H9 (cell line): ENCODE results near the gene C17orf113. TPM values are rescaled to one million over a fixed set of nuclear protein-coding genes. Genes with fewer than 3 reads are reported as not detected.

Experiments
- DNase-seq: peaks from one replicate; pipeline ENCODE4 v3.0.0-alpha.2; 2017
- H2AFZ ChIP-seq: one replicate; pipeline ENCODE4 v1.6.1; 2013; ENCODE audit warnings: mild to moderate bottlenecking, low read length, control low read depth, moderate library complexity
- H2AK5ac ChIP-seq: 2 replicates; pipeline ENCODE4 v1.6.1; 2013; ENCODE audit warnings: low read length, control low read depth, mixed read lengths; ENCODE audit not compliant: insufficient read length
- H2BK120ac ChIP-seq: one replicate; pipeline ENCODE4 v1.6.1; 2013; ENCODE audit warnings: low read depth, mild to moderate bottlenecking, low read length, control low read depth, inconsistent platforms; ENCODE audit not compliant: poor library complexity, severe bottlenecking
- H2BK12ac ChIP-seq: 2 replicates; pipeline ENCODE4 v1.6.1; 2013; ENCODE audit warnings: low read length, control low read depth, mixed read lengths, low read depth; ENCODE audit not compliant: insufficient read length
- H2BK15ac ChIP-seq: 2 replicates; pipeline ENCODE4 v1.6.1; 2013; ENCODE audit warnings: low read depth, low read length, control low read depth
- H2BK20ac ChIP-seq: one replicate; pipeline ENCODE4 v1.6.1; 2013; ENCODE audit warnings: low read depth, mild to moderate bottlenecking, low read length, control low read depth, inconsistent platforms; ENCODE audit not compliant: poor library complexity, severe bottlenecking
- H2BK5ac ChIP-seq: 2 replicates; pipeline ENCODE4 v1.6.1; 2013; ENCODE audit warnings: low read length, control low read depth, mixed read lengths; ENCODE audit not compliant: insufficient read length
- H3K14ac ChIP-seq: 2 replicates; pipeline ENCODE4 v1.6.1; 2013; ENCODE audit warnings: low read length, control low read depth; ENCODE audit not compliant: insufficient read depth
- H3K18ac ChIP-seq: 2 replicates; pipeline ENCODE4 v1.6.1; 2013; ENCODE audit warnings: low read depth, mild to moderate bottlenecking, mixed read lengths, low read length, control low read depth; ENCODE audit not compliant: insufficient read length
- H3K23ac ChIP-seq: 2 replicates; pipeline ENCODE4 v1.6.1; 2013; ENCODE audit warnings: low read length, control low read depth, mixed read lengths, low read depth; ENCODE audit not compliant: insufficient read length
- H3K23me2 ChIP-seq: 2 replicates; pipeline ENCODE4 v1.6.1; 2013; ENCODE audit warnings: low read depth, mild to moderate bottlenecking, mixed read lengths, low read length, control low read depth; ENCODE audit not compliant: insufficient read length, poor library complexity, severe bottlenecking
- H3K27ac ChIP-seq: 2 replicates; pipeline ENCODE4 v1.5.1; 2013; ENCODE audit warnings: low read length, control low read depth, mixed read lengths, low read depth; ENCODE audit not compliant: insufficient read length
- H3K27me3 ChIP-seq: 2 replicates; pipeline ENCODE4 v1.6.1; 2013; ENCODE audit warnings: low read length, control low read depth, inconsistent platforms; ENCODE audit not compliant: insufficient read depth
- H3K4ac ChIP-seq: 2 replicates; pipeline ENCODE4 v1.6.1; 2013; ENCODE audit warnings: low read depth, mild to moderate bottlenecking, control low read depth, inconsistent platforms, low read length, moderate library complexity
- H3K4me1 ChIP-seq: 2 replicates; pipeline ENCODE4 v1.6.1; 2013; ENCODE audit warnings: low read length, control low read depth, inconsistent platforms; ENCODE audit not compliant: insufficient read depth
- H3K4me2 ChIP-seq: 2 replicates; pipeline ENCODE4 v1.6.1; 2013; ENCODE audit warnings: low read length, control low read depth, mixed read lengths; ENCODE audit not compliant: insufficient read length, insufficient read depth
- H3K56ac ChIP-seq: 2 replicates; pipeline ENCODE4 v1.6.1; 2013; ENCODE audit warnings: low read depth, mild to moderate bottlenecking, mixed read lengths, low read length, control low read depth; ENCODE audit not compliant: insufficient read length
- H3K79me1 ChIP-seq: 2 replicates; pipeline ENCODE4 v1.6.1; 2013; ENCODE audit warnings: low read depth, mild to moderate bottlenecking, moderate library complexity, low read length, control low read depth, inconsistent platforms; ENCODE audit not compliant: insufficient read depth, poor library complexity, severe bottlenecking
- H3K79me2 ChIP-seq: 2 replicates; pipeline ENCODE4 v1.6.1; 2013; ENCODE audit warnings: low read length, control low read depth, inconsistent platforms; ENCODE audit not compliant: insufficient read depth
- H3K9ac ChIP-seq: 2 replicates; pipeline ENCODE4 v1.6.1; 2013; ENCODE audit warnings: low read length, control low read depth, mixed read lengths; ENCODE audit not compliant: insufficient read length; ENCODE audit errors: extremely low read depth
- H3K9me3 ChIP-seq: one replicate; pipeline ENCODE4 v1.6.1; 2013; ENCODE audit warnings: low read depth, low read length, inconsistent platforms; ENCODE audit not compliant: control insufficient read depth
- H3T11ph ChIP-seq: one replicate; pipeline ENCODE4 v1.6.1; 2013; ENCODE audit warnings: mild to moderate bottlenecking, low read length, control low read depth, inconsistent platforms
- H4K20me1 ChIP-seq: one replicate; pipeline ENCODE4 v1.6.1; 2013; ENCODE audit not compliant: control insufficient read depth, insufficient read length, insufficient read depth
- H4K5ac ChIP-seq: 2 replicates; pipeline ENCODE4 v1.6.1; 2013; ENCODE audit warnings: low read depth, mild to moderate bottlenecking, mixed read lengths, low read length, control low read depth; ENCODE audit not compliant: insufficient read length
- H4K8ac ChIP-seq: replicated peaks from 2 replicates; pipeline ENCODE4 v1.6.1; 2013; ENCODE audit warnings: low read length, control low read depth, mixed read lengths, low read depth; ENCODE audit not compliant: insufficient read length
- H4K91ac ChIP-seq: 2 replicates; pipeline ENCODE4 v1.6.1; 2013; ENCODE audit warnings: low read depth, mild to moderate bottlenecking, moderate library complexity, mixed read lengths, low read length, control low read depth; ENCODE audit not compliant: insufficient read length
- H3K27ac Mint-ChIP-seq, 3 experiments: 2 replicates in 2 of 3; 3 replicates in 1 of 3; pipeline ENCODE4 v1.8.0; 2020 to 2021; ENCODE audit warnings: mixed read lengths in 3 of 3, mild to moderate bottlenecking in 1 of 3, moderate library complexity in 1 of 3
- H3K27me3 Mint-ChIP-seq: 2 replicates; pipeline ENCODE4 v1.8.0; 2021; ENCODE audit warnings: low read depth, mild to moderate bottlenecking, moderate library complexity, mixed read lengths
- H3K36me3 Mint-ChIP-seq, 3 experiments: 2 replicates in 2 of 3; 3 replicates in 1 of 3; pipeline ENCODE4 v1.8.0; 2020 to 2021; ENCODE audit warnings: low read depth in 3 of 3, mixed read lengths in 3 of 3; ENCODE audit not compliant: insufficient read depth in 1 of 3
- H3K4me1 Mint-ChIP-seq, 2 experiments: 2 replicates each; pipeline ENCODE4 v1.8.0; 2020; ENCODE audit warnings: mixed read lengths in 2 of 2
- H3K4me3 Mint-ChIP-seq, 2 experiments: 2 replicates in 1 of 2; 3 replicates in 1 of 2; pipeline ENCODE4 v1.8.0; 2020 to 2021; ENCODE audit warnings: mild to moderate bottlenecking in 2 of 2, mixed read lengths in 2 of 2, moderate library complexity in 1 of 2
- H3K9me3 Mint-ChIP-seq, 2 experiments: 2 replicates in 1 of 2; 3 replicates in 1 of 2; pipeline ENCODE4 v1.8.0; 2020; ENCODE audit warnings: mild to moderate bottlenecking in 2 of 2, mixed read lengths in 2 of 2, moderate library complexity in 1 of 2
- CTCF ChIP-seq: fragments of 200-600 bp; sonication (generic); conservative IDR thresholded peaks from 3 replicates; pipeline ENCODE4 v1.8.0; 2021; ENCODE audit warnings: antibody characterized with exemption, mild to moderate bottlenecking
- WGBS: extraction: QIAGEN DNeasy Blood & Tissue Kit; methylation state at CpG from one replicate; pipeline ENCODE4 v1.1.7; 2013; ENCODE audit warnings: missing lambda C conversion rate, low lambda C conversion rate, mixed read lengths; ENCODE audit not compliant: insufficient read length; ENCODE audit errors: extremely low coverage; 5-methylcytosine and 5-hydroxymethylcytosine counted together
- total RNA-seq: library from RNA; stranded (reverse); gene quantifications from 2 replicates; pipeline ENCODE4 v1.2.1, GENCODE V29; 2021

The C17orf113 gene
- total RNA-seq, 1 experiment from 2014 or later = 1.0 TPM

- Histone ChIP-seq H3K79me1 (no peaks in the 10 kb centered on the region), H3T11ph (no peak overlapping the region), H4K20me1 (no peaks in the 10 kb centered on the region), H2AK5ac (no peak overlapping the region), H3K14ac (no peak overlapping the region), H4K5ac (no peak overlapping the region), H3K4ac (no peak overlapping the region), H3K56ac (no peak overlapping the region), H3K23me2 (no peaks in the 10 kb centered on the region), H3K23ac (no peak overlapping the region), H2BK5ac (no peak overlapping the region), H4K8ac (no peak overlapping the region), H2BK120ac (no peak overlapping the region), H2BK12ac (no peak overlapping the region), H4K91ac (no peak overlapping the region), H2BK20ac (no peak overlapping the region), H3K9me3 (no peaks in the 10 kb centered on the region), H3K4me1 (no peaks in the 10 kb centered on the region), H2BK15ac (no peak overlapping the region), H3K79me2 (no peaks in the 10 kb centered on the region), H3K27me3 (no peaks in the 10 kb centered on the region), H3K18ac (peak overlapping the region; percentile 14), H2AFZ (no peak overlapping the region), H3K27ac (no peak overlapping the region), H3K4me2 (no peak overlapping the region), H3K9ac (no peak overlapping the region)
- no peak overlapping the region for H3K4me3 Mint-ChIP-seq
- H3K27me3 Mint-ChIP-seq = peaks cover 1% of the 10 kb centered on the region
- TF ChIP-seq CTCF = no peak
- WGBS = no CpG with 5 or more reads among the region's 5 CpGs
- no peaks in the 10 kb centered on the region for H3K9me3 Mint-ChIP-seq
- H3K36me3 Mint-ChIP-seq = peaks cover 12 to 28% (median 25%) of the 10 kb centered on the region in 3 experiments
- H3K4me1 Mint-ChIP-seq = peaks cover 18 to 32% of the 10 kb centered on the region in 2 experiments
- no peak for DNase-seq
- no peak overlapping the region for H3K27ac Mint-ChIP-seq
These were observed 22.9 kb downstream of the C17orf113 start for GRCh38 chr17:42027590-42027889.
